GM10248 (cell line): Measurements from ENCODE around the gene ARHGAP33.
"Not testable (repeated sequence)": the region's sequence is repeated elsewhere in the genome, so short reads cannot be mapped to it uniquely, and the experiment has no call there.

ENCODE experiments used
- CTCF ChIA-PET: fragments of 300-600 bp; sonication (Branson Sonifier 250); formaldehyde crosslinking; extraction: SDS; loops from one replicate; lab custom pipeline; 2021; ENCODE audit warnings: antibody characterized with exemption; lab: Yijun Ruan, JAX
- POLR2A ChIA-PET: fragments of 350-650 bp; sonication (Branson Sonifier 250); formaldehyde crosslinking; extraction: SDS; loops from one replicate; lab custom pipeline; 2020; ENCODE audit warnings: antibody characterized with exemption; lab: Yijun Ruan, JAX
- DNase-seq: peaks from one replicate; pipeline ENCODE4 v3.0.0; 2012; ENCODE audit errors: extremely low spot score
- TF ChIP-seq, protein P1 (sequence below): IDR thresholded peaks from 2 replicates; pipeline ENCODE4 v1.5.1; 2012; ENCODE audit warnings: mild to moderate bottlenecking, low read depth; ENCODE audit errors: extremely low read depth, missing control alignments, control extremely low read depth

The ARHGAP33 gene

DNA sequence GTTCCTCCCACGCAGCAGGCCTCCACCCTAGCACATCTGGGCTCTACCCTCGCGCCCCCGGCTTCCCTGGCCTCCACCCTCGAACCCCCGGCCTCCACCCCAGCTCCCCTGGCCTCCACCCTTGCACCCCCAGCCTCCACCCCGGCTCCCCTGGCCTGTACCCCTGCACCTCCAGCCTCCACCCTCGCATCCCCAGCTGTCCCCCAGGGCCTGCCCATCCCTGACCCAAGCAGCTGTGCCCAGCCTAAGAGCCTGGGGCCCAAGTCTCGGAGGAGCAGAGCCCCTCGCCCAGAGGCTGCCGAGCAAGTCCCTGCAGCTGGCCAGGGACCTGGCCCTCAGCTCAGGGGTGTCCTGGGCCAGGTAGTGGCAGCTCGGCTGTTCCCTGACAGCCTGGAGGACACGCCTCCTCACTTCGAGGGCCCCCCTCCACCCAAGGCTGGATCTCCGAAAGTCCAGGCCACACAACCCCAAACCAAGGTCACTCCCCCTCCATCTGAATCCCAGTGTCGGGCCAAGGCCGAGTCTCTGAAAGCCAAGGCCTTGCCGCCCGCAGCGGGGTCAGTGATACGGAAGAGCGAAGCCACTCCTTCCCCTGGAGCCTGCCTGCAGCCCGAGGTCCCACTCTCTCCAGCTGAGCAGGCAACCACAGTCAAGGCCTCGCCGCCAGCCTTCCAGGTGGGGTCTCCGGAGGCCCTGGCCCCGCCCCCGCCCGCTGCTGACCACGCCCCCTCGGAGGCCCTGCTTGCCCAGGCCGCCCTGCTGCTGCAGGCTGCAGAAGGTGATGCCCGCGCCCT is 7.9 kb upstream of the ARHGAP33 start:
- TF ChIP-seq, protein P1, sequence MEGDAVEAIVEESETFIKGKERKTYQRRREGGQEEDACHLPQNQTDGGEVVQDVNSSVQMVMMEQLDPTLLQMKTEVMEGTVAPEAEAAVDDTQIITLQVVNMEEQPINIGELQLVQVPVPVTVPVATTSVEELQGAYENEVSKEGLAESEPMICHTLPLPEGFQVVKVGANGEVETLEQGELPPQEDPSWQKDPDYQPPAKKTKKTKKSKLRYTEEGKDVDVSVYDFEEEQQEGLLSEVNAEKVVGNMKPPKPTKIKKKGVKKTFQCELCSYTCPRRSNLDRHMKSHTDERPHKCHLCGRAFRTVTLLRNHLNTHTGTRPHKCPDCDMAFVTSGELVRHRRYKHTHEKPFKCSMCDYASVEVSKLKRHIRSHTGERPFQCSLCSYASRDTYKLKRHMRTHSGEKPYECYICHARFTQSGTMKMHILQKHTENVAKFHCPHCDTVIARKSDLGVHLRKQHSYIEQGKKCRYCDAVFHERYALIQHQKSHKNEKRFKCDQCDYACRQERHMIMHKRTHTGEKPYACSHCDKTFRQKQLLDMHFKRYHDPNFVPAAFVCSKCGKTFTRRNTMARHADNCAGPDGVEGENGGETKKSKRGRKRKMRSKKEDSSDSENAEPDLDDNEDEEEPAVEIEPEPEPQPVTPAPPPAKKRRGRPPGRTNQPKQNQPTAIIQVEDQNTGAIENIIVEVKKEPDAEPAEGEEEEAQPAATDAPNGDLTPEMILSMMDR = no peak
- DNase-seq = peak; percentile 28
- POLR2A ChIA-PET = interaction anchor here (0.8 kb wide), 1 partner anchor 19 kb away, joined by 3 read pairs; the partner anchor contains the start of gene LIN37
- CTCF ChIA-PET = interaction anchor here (1.6 kb wide), 1 partner anchor 19 kb away, joined by 5 read pairs; the partner anchor contains the start of gene LIN37

DNA sequence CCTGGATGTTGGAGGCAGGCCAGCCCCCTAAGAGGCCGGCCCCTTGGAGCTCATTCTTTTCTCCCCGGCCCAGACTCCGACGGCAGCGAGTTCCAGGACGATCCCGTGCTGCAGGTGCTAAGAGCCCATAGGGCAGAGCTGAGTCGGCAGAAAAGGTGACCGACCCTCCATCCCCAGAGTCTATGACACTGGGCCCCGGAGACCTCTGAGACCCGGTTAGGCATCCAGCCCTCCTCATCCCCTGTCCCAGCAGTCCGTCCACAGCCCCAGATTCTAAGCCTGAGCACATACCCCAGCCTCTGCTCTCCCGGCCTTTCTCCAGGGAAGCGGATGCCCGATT is 7.3 kb upstream of the ARHGAP33 start:
- TF ChIP-seq, protein P1 = no peak
- CTCF ChIA-PET = interaction anchor here (1.6 kb wide), 1 partner anchor 20 kb away, joined by 5 read pairs; the partner anchor contains the start of gene LIN37
- POLR2A ChIA-PET = no interaction called here

DNA sequence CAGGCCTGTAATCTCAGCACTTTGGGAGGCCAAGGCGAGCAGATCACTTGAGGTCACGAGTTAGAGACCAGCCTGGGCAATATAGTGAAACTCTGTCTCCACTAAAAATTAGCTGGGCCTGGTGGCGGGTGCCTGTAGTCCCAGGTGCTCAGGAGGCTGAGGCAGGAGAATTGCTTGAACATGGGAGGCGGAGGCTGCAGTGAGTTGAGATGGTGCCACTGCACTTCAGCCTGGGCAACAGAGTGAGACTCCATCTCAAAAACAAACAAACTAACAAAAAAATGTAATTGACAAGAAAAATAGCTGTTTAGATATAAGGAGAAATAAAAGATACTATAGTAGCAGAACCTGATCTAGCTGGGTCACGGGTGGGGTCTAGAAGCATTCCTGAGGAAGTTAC is 3.0 kb upstream of the ARHGAP33 start:
- CTCF ChIA-PET = interaction anchor here (1.0 to 1.4 kb wide), 2 partner anchors 18 to 78 kb away, joined by 3 read pairs; no protein-coding TSS in a partner anchor
- POLR2A ChIA-PET, DNase-seq: not testable (repeated sequence)

More for the DNA sequence above, 7.3 kb upstream of the ARHGAP33 start:
- DNase-seq = no peak

DNA sequence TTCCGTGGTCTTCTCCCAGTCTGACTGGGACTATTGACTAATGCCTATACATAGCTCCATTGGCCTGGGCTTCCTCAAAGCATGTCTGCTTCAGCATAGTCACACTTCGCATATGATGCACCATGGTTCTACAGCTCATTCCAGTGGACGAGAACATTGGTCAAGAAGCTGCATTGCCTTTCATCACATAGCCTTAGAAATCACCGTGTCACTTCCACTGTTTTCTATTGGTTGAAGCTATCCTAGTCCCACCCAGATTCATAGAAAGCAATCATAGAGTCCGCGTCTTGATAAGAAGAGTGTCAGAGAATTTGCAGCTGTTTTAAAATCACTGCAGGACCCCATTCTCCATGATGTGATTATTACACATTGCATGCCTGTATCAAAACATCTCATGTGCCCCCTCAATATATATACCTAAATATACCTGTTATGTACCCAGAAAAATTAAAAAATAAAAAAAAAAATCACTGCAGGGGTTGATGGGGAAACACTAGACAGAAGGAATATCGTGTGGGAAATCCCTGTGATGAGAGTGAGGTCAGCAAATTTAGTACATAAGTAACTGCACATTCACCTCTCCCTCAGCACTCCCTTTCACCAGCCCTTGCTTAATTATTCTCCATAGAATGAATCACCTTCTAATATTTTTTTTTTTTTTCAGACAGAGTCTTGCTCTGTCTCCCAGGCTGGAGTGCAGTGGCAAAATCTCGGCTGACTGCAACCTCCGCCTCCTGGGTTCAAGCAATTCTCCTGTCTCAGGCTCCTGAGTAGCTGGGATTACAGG is 2.2 kb upstream of the ARHGAP33 start:
- no peak for DNase-seq
- TF ChIP-seq, protein P1 = no peak
- CTCF ChIA-PET = interaction anchor here (1.0 to 2.5 kb wide), 3 partner anchors 17 to 79 kb away, joined by 3 to 6 read pairs (median 3); partner anchors contain the start of gene LIN37
- POLR2A ChIA-PET = interaction anchor here (0.6 kb wide), 2 partner anchors 130 to 161 kb away, joined by 4 read pairs; no protein-coding TSS in a partner anchor

DNA sequence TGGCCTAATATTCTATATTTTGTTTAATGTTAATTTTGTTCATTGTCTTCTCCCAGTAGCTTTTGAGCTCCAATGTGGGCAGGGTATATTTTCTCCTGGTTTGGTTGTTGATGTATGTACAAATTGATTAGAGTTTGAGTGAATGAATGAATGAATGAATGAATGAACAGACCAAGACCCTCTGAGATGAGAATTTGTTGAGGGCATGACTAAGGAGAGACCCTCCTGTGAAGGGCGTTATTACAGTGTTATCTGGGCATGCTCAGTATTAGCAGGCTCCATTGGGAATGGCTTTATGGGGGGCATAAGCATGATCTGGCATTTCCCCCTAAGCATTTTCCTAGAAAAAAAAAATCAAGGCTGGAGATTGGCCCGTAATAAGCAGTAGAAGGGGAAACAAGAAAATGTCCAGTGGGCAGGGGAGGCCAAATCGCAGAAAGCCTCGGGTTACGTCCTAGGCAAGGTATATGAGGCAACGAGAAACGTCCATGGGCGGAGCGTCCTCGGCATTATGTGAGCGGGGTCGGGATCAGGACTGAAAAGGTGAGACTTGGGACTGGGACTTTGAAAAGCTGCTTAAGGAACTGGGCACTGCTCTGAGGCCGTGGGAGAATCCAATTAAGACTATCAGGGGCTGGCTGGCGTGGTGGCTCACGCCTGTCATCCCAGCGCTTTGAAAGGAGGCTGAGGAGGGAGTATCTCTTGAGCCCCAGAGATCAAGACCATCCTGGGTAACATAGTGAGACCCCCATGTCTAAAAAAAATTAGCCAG is 904 bp upstream of the ARHGAP33 start:
- TF ChIP-seq, protein P1 = no peak
- CTCF ChIA-PET = interaction anchor here (2.5 kb wide), 1 partner anchor 27 kb away, joined by 6 read pairs; the partner anchor contains the start of gene LIN37
- DNase-seq = no peak
- POLR2A ChIA-PET = no interaction called here

DNA sequence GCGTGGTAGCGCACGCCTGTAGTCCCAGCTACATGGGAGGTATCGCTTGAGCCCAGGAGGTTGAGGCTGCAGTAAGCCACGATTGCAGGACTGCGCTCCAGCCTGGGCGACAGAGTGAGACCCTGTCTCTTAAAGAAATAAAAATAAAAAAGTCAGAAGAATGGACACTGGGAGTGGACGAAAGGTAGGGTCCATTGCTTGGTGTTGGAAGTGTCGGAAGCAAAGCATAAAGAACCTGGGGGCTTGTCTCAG is 392 bp upstream of the ARHGAP33 start:
- ChIA-PET POLR2A (no interaction called here), CTCF (interaction anchor here (2.5 kb wide), 1 partner anchor 28 kb away, joined by 6 read pairs; the partner anchor contains the start of gene LIN37)
- DNase-seq = no peak
- TF ChIP-seq, protein P1 = no peak
